WTC11 (cell line): ENCODE results near the gene BHLHE40.

Experiments
- ATF6 ChIP-seq: sonication (generic); formaldehyde crosslinking; IDR thresholded peaks from 2 replicates; pipeline ENCODE4 v1.8.1; 2023; ENCODE audit warnings: mild to moderate bottlenecking, missing genetic modification reagents
- CTCF ChIP-seq: fragments of 200-600 bp; IDR thresholded peaks from 2 replicates; pipeline ENCODE4 v1.8.0; 2022; ENCODE audit warnings: antibody characterized with exemption
- ELF4 ChIP-seq: sonication (generic); formaldehyde crosslinking; IDR thresholded peaks from 2 replicates; pipeline ENCODE4 v1.8.1; 2022; ENCODE audit warnings: low read depth, mild to moderate bottlenecking, moderate library complexity, missing genetic modification reagents
- FOXP4 ChIP-seq: sonication (generic); formaldehyde crosslinking; IDR thresholded peaks from 2 replicates; pipeline ENCODE4 v1.8.0; 2022; ENCODE audit warnings: mild to moderate bottlenecking, missing genetic modification reagents
- MAX ChIP-seq: sonication (generic); formaldehyde crosslinking; IDR thresholded peaks from 2 replicates; pipeline ENCODE4 v1.8.0; 2022; ENCODE audit warnings: mild to moderate bottlenecking, missing genetic modification reagents
- NR3C1 ChIP-seq: sonication (generic); formaldehyde crosslinking; conservative IDR thresholded peaks from 2 replicates; pipeline ENCODE4 v1.8.1; 2023; ENCODE audit warnings: low read depth, mild to moderate bottlenecking, missing genetic modification reagents
- SMAD3 ChIP-seq: sonication (generic); formaldehyde crosslinking; IDR thresholded peaks from 2 replicates; pipeline ENCODE4 v1.8.0; 2022; ENCODE audit warnings: missing genetic modification reagents, mild to moderate bottlenecking, borderline replicate concordance
- ZBTB43 ChIP-seq: sonication (generic); formaldehyde crosslinking; IDR thresholded peaks from 2 replicates; pipeline ENCODE4 v1.8.1; 2023; ENCODE audit warnings: mild to moderate bottlenecking, missing genetic modification reagents

- no peak for TF ChIP-seq FOXP4 (CRISPR knock-in tag)
- TF ChIP-seq ATF6: no peak
- no peak for TF ChIP-seq ZBTB43 (CRISPR knock-in tag)
- no peak for TF ChIP-seq CTCF
- TF ChIP-seq SMAD3: no peak
- no peak for TF ChIP-seq ELF4 (CRISPR knock-in tag)
- no peak for TF ChIP-seq MAX (CRISPR knock-in tag)
- no peak for TF ChIP-seq NR3C1 (CRISPR knock-in tag)
These were observed 2.0 kb downstream of the BHLHE40 start for GRCh38 chr3:4981294-4981664.
